ENCODE measurements around the gene UBR3.

The UBR3 gene

GRCh38 chr2:170056900-170057299 is 229.6 kb downstream of the UBR3 start:
- no peak overlapping the region for H3K4me3 Mint-ChIP-seq
- H3K27me3 Mint-ChIP-seq: no peaks in the 10 kb centered on the region
- no peaks in the 10 kb centered on the region for H3K9me3 Mint-ChIP-seq
- peaks cover 12% of the 10 kb centered on the region for H3K4me1 Mint-ChIP-seq (ENCODE audit: low read depth)
- intact Hi-C loops (cut with micrococcal nuclease): no loop called here
- no peak overlapping the region for H3K27ac Mint-ChIP-seq
- H3K36me3 Mint-ChIP-seq (ENCODE audit: low read depth): peaks cover 53% of the 10 kb centered on the region

- Mint-ChIP-seq H3K4me3 (no peak overlapping the region), H3K27me3 (no peaks in the 10 kb centered on the region), H3K36me3 (ENCODE audit: low read depth) (peaks cover 62% of the 10 kb centered on the region), H3K27ac (no peak overlapping the region), H3K9me3 (no peaks in the 10 kb centered on the region), H3K4me1 (ENCODE audit: low read depth) (no peaks in the 10 kb centered on the region)
- intact Hi-C loops (cut with micrococcal nuclease): no loop called here
These were observed 236.4 kb downstream of the UBR3 start for GRCh38 chr2:170063456-170064235.

- H3K36me3 Mint-ChIP-seq (ENCODE audit: low read depth): peaks cover 88% of the 10 kb centered on the region
- intact Hi-C loops (cut with micrococcal nuclease): no loop called here
These were observed 243.5 kb downstream of the UBR3 start for GRCh38 chr2:170070778-170071177.

GRCh38 chr2:170073288-170073687 is 246.0 kb downstream of the UBR3 start:
- Mint-ChIP-seq H3K27ac (no peak overlapping the region), H3K9me3 (peaks cover 25% of the 10 kb centered on the region), H3K27me3 (no peaks in the 10 kb centered on the region), H3K4me1 (ENCODE audit: low read depth) (peaks cover 13% of the 10 kb centered on the region), H3K4me3 (no peak overlapping the region), H3K36me3 (ENCODE audit: low read depth) (peaks cover 86% of the 10 kb centered on the region)
- intact Hi-C loops (cut with micrococcal nuclease): no loop called here

More at GRCh38 chr2:170070778-170071177, 243.5 kb downstream of the UBR3 start:
- Mint-ChIP-seq H3K27me3 (no peaks in the 10 kb centered on the region), H3K9me3 (peaks cover 25% of the 10 kb centered on the region), H3K4me3 (no peak overlapping the region), H3K4me1 (ENCODE audit: low read depth) (peaks cover 13% of the 10 kb centered on the region), H3K27ac (no peak overlapping the region)

- H3K36me3 Mint-ChIP-seq (ENCODE audit: low read depth): peaks cover 66% of the 10 kb centered on the region
- H3K27me3 Mint-ChIP-seq: no peaks in the 10 kb centered on the region
- intact Hi-C loops (cut with micrococcal nuclease): no loop called here
- H3K4me1 Mint-ChIP-seq (ENCODE audit: low read depth): peaks cover 13% of the 10 kb centered on the region
- peaks cover 8% of the 10 kb centered on the region for H3K9me3 Mint-ChIP-seq
- no peak overlapping the region for H3K4me3 Mint-ChIP-seq
- no peak overlapping the region for H3K27ac Mint-ChIP-seq
These were observed 248.9 kb downstream of the UBR3 start for GRCh38 chr2:170076189-170076588.

- peaks cover 60% of the 10 kb centered on the region for H3K36me3 Mint-ChIP-seq (ENCODE audit: low read depth)
These were observed 250.7 kb downstream of the UBR3 start for GRCh38 chr2:170077830-170078569.

DNA sequence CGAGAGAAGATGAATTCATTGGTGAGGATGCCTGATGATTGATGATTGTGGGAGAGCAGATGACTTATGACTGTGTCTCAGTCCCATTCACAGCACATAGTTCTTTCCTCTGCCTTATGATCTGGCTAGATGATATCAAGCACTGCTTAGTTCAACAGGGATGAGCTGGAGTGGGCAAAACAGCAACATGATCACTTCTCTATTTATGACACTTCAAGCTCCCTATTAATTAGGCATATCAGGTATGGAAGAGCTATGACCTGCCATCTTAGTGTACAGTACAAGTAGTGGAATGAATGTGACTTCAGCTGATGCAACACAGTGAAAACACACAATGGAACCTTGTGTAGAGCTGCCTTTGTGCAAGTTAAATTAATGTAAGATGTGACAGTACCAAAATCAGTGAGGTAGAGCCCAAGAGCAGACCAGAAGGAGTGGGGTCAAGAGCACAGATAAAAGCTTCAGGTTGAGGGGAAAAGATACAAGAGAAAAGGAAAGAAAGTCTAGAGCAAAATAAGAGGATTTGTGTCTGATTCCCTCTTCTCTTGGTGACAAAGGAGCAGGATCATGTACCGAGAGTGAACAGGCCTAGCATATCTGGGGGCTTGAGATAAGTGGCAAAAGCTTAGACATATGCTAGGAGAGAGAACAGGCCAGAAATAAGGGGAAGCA is 257.7 kb downstream of the UBR3 start:
- no peak overlapping the region for H3K27ac Mint-ChIP-seq
- H3K4me3 Mint-ChIP-seq: no peak overlapping the region
- intact Hi-C loops (cut with micrococcal nuclease): no loop called here
- no peaks in the 10 kb centered on the region for H3K9me3 Mint-ChIP-seq
- no peaks in the 10 kb centered on the region for H3K27me3 Mint-ChIP-seq
- no peaks in the 10 kb centered on the region for H3K4me1 Mint-ChIP-seq (ENCODE audit: low read depth)
- peaks cover 13% of the 10 kb centered on the region for H3K36me3 Mint-ChIP-seq (ENCODE audit: low read depth)

More at GRCh38 chr2:170077830-170078569, 250.7 kb downstream of the UBR3 start:
- intact Hi-C loops (cut with micrococcal nuclease): no loop called here
- H3K27me3 Mint-ChIP-seq: no peaks in the 10 kb centered on the region
- H3K4me3 Mint-ChIP-seq: no peak overlapping the region
- H3K4me1 Mint-ChIP-seq (ENCODE audit: low read depth): peaks cover 6% of the 10 kb centered on the region
- H3K27ac Mint-ChIP-seq: no peak overlapping the region
- no peaks in the 10 kb centered on the region for H3K9me3 Mint-ChIP-seq

- intact Hi-C loops (cut with micrococcal nuclease): no loop called here
- Mint-ChIP-seq H3K9me3 (no peaks in the 10 kb centered on the region), H3K27ac (no peak overlapping the region)
These were observed 258.9 kb downstream of the UBR3 start for GRCh38 chr2:170086117-170086688.

GRCh38 chr2:170086751-170087412 is 259.6 kb downstream of the UBR3 start:
- no peaks in the 10 kb centered on the region for H3K36me3 Mint-ChIP-seq (ENCODE audit: low read depth)
- H3K9me3 Mint-ChIP-seq: no peaks in the 10 kb centered on the region
- H3K27me3 Mint-ChIP-seq: no peaks in the 10 kb centered on the region
- no peak overlapping the region for H3K4me3 Mint-ChIP-seq
- H3K4me1 Mint-ChIP-seq (ENCODE audit: low read depth): no peaks in the 10 kb centered on the region
- no peak overlapping the region for H3K27ac Mint-ChIP-seq
- intact Hi-C loops (cut with micrococcal nuclease): no loop called here

More at GRCh38 chr2:170086117-170086688, 258.9 kb downstream of the UBR3 start:
- H3K27me3 Mint-ChIP-seq: no peaks in the 10 kb centered on the region
- no peaks in the 10 kb centered on the region for H3K4me1 Mint-ChIP-seq (ENCODE audit: low read depth)
- peaks cover 6% of the 10 kb centered on the region for H3K36me3 Mint-ChIP-seq (ENCODE audit: low read depth)
- no peak overlapping the region for H3K4me3 Mint-ChIP-seq

- intact Hi-C loops (cut with micrococcal nuclease): no loop called here
- Mint-ChIP-seq H3K27ac (no peak overlapping the region), H3K9me3 (no peaks in the 10 kb centered on the region), H3K4me1 (ENCODE audit: low read depth) (no peaks in the 10 kb centered on the region), H3K4me3 (no peak overlapping the region), H3K36me3 (ENCODE audit: low read depth) (no peaks in the 10 kb centered on the region), H3K27me3 (no peaks in the 10 kb centered on the region)
These were observed 260.1 kb downstream of the UBR3 start for GRCh38 chr2:170087413-170087793.

- no peaks in the 10 kb centered on the region for H3K9me3 Mint-ChIP-seq
- no peaks in the 10 kb centered on the region for H3K4me1 Mint-ChIP-seq (ENCODE audit: low read depth)
- H3K27ac Mint-ChIP-seq: no peak overlapping the region
- no peak overlapping the region for H3K4me3 Mint-ChIP-seq
- no peaks in the 10 kb centered on the region for H3K36me3 Mint-ChIP-seq (ENCODE audit: low read depth)
- intact Hi-C loops (cut with micrococcal nuclease): no loop called here
- H3K27me3 Mint-ChIP-seq: no peaks in the 10 kb centered on the region
These were observed 261.5 kb downstream of the UBR3 start for GRCh38 chr2:170088776-170089175.

GRCh38 chr2:170090229-170090628 is 263.0 kb downstream of the UBR3 start:
- intact Hi-C loops (cut with micrococcal nuclease): no loop called here
- Mint-ChIP-seq H3K4me3 (no peak overlapping the region), H3K4me1 (ENCODE audit: low read depth) (no peaks in the 10 kb centered on the region), H3K9me3 (no peaks in the 10 kb centered on the region), H3K27ac (no peak overlapping the region), H3K27me3 (no peaks in the 10 kb centered on the region), H3K36me3 (ENCODE audit: low read depth) (no peaks in the 10 kb centered on the region)

DNA sequence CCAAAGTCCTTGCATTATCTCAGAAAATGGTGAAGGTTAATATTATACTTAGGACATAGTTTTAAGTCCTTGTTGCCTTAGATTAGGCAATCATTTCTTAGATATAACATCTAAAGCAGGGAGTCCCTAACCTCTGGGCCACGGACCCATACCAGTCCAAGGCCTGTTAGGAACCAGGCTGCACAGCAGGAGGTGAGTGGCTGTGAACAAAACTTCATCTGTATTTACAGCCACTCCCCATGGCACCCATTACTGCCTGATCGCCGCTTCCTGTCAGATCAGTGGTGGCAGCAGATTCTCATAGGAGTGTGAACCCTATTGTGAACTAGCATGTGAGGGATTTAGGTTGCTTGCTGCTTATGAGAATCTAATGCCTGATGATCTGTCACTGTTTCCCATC is 264.2 kb downstream of the UBR3 start:
- H3K36me3 Mint-ChIP-seq (ENCODE audit: low read depth): no peaks in the 10 kb centered on the region
- H3K4me1 Mint-ChIP-seq (ENCODE audit: low read depth): no peaks in the 10 kb centered on the region
- intact Hi-C loops (cut with micrococcal nuclease): no loop called here
- H3K9me3 Mint-ChIP-seq: no peaks in the 10 kb centered on the region
- H3K27me3 Mint-ChIP-seq: no peaks in the 10 kb centered on the region
- H3K4me3 Mint-ChIP-seq: no peak overlapping the region
- no peak overlapping the region for H3K27ac Mint-ChIP-seq
